Neural crest cell (in vitro differentiated cells): ENCODE measurements around the gene MIGA1. TPM values are rescaled to one million over a fixed set of nuclear protein-coding genes. Genes with fewer than 3 reads are reported as not detected.
"Not testable (repeated sequence)": the region's sequence is repeated elsewhere in the genome, so short reads cannot be mapped to it uniquely, and the experiment has no call there.

ENCODE experiments used
- DNase-seq: peaks from one replicate; pipeline ENCODE4 v3.0.0; 2021; ENCODE audit warnings: low read depth, mixed read lengths, low spot score
- H3K27ac Mint-ChIP-seq: one replicate; pipeline ENCODE4 v1.8.0; 2021; ENCODE audit warnings: mild to moderate bottlenecking, mixed read lengths; ENCODE audit not compliant: unreplicated experiment
- H3K27me3 Mint-ChIP-seq: 2 replicates; pipeline ENCODE4 v1.8.0; 2021; ENCODE audit warnings: low read depth, mild to moderate bottlenecking, mixed read lengths
- H3K36me3 Mint-ChIP-seq: 2 replicates; pipeline ENCODE4 v1.8.0; 2021; ENCODE audit warnings: low read depth, mild to moderate bottlenecking, mixed read lengths
- H3K4me1 Mint-ChIP-seq: 2 replicates; pipeline ENCODE4 v1.8.0; 2021; ENCODE audit warnings: mixed read lengths
- H3K4me3 Mint-ChIP-seq: one replicate; pipeline ENCODE4 v1.8.0; 2021; ENCODE audit warnings: mild to moderate bottlenecking, mixed read lengths
- H3K9me3 Mint-ChIP-seq: 2 replicates; pipeline ENCODE4 v1.8.0; 2021; ENCODE audit warnings: mixed read lengths
- total RNA-seq: library from RNA; stranded (reverse); gene quantifications from 2 replicates; pipeline ENCODE4 v1.2.1, GENCODE V29; 2021
- TF ChIP-seq, protein P1 (sequence below): fragments of 200-600 bp; sonication (generic); conservative IDR thresholded peaks from 2 replicates; pipeline ENCODE4 v1.5.0; 2021; ENCODE audit warnings: antibody characterized with exemption, mild to moderate bottlenecking

MIGA1 gene
- total RNA-seq, 1 donor from 2014 or later: 6.2 TPM

DNA sequence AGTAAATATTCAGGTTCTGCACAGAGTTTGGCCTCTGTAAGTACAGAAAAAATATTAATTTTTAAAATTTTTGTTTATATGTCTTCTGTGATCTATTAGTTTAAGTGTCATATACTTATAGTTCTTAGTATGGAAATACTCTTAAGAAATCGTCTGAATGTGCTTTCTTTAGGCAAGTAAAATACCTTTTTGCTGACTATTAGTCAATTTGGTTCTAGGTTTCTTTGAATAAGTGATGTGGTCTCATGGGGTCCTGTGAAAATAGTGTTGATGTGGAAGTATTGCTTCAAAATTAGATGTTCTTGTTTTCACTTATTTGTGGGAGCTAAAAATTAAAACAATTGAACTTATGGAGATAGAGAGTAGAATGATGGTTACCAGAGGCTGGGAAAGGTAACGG, 23.9 kb downstream of the MIGA1 start:
- TF ChIP-seq, protein P1, sequence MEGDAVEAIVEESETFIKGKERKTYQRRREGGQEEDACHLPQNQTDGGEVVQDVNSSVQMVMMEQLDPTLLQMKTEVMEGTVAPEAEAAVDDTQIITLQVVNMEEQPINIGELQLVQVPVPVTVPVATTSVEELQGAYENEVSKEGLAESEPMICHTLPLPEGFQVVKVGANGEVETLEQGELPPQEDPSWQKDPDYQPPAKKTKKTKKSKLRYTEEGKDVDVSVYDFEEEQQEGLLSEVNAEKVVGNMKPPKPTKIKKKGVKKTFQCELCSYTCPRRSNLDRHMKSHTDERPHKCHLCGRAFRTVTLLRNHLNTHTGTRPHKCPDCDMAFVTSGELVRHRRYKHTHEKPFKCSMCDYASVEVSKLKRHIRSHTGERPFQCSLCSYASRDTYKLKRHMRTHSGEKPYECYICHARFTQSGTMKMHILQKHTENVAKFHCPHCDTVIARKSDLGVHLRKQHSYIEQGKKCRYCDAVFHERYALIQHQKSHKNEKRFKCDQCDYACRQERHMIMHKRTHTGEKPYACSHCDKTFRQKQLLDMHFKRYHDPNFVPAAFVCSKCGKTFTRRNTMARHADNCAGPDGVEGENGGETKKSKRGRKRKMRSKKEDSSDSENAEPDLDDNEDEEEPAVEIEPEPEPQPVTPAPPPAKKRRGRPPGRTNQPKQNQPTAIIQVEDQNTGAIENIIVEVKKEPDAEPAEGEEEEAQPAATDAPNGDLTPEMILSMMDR: no peak
- peaks cover 8% of the 10 kb centered on the region for H3K36me3 Mint-ChIP-seq
- H3K4me3 Mint-ChIP-seq: no peak overlapping the region
- H3K27me3 Mint-ChIP-seq: no peaks in the 10 kb centered on the region
- H3K4me1 Mint-ChIP-seq: peaks cover 9% of the 10 kb centered on the region
- H3K27ac Mint-ChIP-seq: no peak overlapping the region
- DNase-seq: no peak
- no peaks in the 10 kb centered on the region for H3K9me3 Mint-ChIP-seq

DNA sequence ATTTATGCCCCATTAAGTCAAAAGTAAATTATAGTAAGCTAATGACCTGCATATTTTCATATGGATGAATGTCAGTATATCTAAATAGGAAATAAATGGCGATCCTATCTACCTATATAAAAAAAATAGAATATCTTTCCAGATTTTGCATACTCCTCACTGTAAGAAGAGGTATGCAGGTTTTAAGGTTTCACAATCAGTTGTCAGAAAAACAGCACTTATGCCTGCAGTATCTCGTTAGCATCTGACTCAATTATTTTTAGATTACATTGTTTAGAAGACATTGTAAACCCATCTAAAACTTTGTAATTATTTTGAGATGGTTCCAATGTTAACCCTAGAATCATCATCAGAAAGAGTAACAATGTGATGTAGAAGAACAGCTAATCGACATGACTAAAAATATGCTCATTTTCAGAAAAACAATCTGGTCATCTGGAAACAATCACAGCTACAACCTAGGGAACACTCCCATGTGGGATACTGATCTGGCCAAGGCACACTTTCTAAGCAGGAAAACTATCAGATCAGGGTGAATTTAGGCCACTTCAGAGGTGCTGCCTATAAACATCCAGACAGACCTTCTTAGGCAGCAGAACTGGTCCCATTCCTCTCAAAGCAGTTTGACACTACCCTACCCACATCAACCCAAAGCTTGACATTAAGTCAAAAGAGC, 30.5 kb downstream of the MIGA1 start:
- H3K4me3 Mint-ChIP-seq, H3K27ac Mint-ChIP-seq: not testable (repeated sequence)

DNA sequence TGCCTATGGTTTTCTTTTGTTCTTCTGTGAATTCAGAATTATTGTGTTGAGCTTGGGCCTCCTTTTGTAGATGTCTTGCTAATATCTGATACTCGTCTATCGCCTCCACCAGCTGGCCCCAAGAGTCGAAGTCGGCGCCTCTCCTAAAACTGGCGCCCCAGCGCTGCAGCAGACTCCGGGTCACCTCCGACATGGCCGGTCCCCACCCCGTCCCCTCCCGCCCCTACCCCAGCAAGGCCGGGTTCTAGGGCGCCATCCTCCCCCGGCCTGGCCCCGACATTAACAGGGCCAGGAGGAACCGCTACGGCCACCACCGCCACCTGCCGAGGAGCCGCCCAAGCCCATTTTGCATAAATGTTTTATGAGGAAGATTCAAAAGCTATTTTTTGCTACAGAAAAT, 32.1 kb downstream of the MIGA1 start:
- H3K36me3 Mint-ChIP-seq, H3K27me3 Mint-ChIP-seq, H3K9me3 Mint-ChIP-seq, H3K4me1 Mint-ChIP-seq, H3K4me3 Mint-ChIP-seq, H3K27ac Mint-ChIP-seq, DNase-seq: not testable (repeated sequence)

More for the DNA sequence above, 30.5 kb downstream of the MIGA1 start:
- H3K27me3 Mint-ChIP-seq, H3K4me1 Mint-ChIP-seq, H3K9me3 Mint-ChIP-seq, DNase-seq: not testable (repeated sequence)
- peaks cover 10% of the 10 kb centered on the region for H3K36me3 Mint-ChIP-seq

DNA sequence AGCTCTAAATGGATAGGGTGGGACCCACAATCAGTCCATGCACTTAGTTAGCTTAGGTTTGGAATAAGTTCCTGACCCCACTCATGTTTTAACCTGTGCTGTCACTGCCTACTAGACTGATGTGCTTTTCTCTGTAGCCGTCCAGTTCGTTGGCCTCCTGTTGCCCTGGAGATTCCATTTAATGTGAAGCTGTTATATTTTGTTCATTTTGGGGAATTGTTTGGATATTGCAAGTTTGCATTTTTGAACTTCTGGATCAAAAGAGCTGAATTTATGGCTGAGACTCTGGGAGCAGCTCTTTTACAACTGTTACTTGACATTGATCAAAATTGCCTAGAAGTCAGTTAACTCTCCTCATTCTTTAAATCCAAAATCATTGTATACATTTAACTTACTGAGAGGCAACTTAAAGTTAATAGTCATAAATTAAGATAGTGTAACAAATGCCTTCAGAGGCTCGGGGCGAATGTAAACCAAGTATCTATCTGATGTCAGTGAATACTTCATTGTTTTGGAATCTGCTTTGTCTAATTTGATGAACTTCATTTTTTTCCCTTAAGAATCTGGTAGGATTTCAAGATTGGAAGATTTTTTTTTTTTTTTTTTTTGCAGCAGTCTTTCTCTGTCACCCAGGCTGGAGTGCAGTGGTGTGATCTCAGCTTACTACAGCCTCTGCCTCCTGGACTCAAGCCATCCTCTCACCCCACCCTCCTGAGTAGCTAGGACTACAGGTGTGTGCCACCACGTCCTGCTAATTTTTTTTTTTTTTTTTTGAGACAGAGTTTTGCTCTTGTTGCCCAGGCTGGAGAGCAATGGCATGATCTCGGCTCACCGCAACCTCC, 38.1 kb downstream of the MIGA1 start:
- TF ChIP-seq, protein P1: no peak
- Mint-ChIP-seq H3K27me3 (no peaks in the 10 kb centered on the region), H3K36me3 (peaks cover 12% of the 10 kb centered on the region), H3K4me1 (no peaks in the 10 kb centered on the region), H3K27ac (no peak overlapping the region), H3K4me3 (no peak overlapping the region), H3K9me3 (no peaks in the 10 kb centered on the region)
- DNase-seq: no peak

- no peak for DNase-seq
- Mint-ChIP-seq H3K4me1 (no peaks in the 10 kb centered on the region), H3K36me3 (peaks cover 9% of the 10 kb centered on the region), H3K4me3 (no peak overlapping the region), H3K27me3 (no peaks in the 10 kb centered on the region), H3K27ac (no peak overlapping the region), H3K9me3 (no peaks in the 10 kb centered on the region)
- TF ChIP-seq, protein P1: no peak
Observed at GRCh38 chr1:77820121-77820520, 40.7 kb downstream of the MIGA1 start.

DNA sequence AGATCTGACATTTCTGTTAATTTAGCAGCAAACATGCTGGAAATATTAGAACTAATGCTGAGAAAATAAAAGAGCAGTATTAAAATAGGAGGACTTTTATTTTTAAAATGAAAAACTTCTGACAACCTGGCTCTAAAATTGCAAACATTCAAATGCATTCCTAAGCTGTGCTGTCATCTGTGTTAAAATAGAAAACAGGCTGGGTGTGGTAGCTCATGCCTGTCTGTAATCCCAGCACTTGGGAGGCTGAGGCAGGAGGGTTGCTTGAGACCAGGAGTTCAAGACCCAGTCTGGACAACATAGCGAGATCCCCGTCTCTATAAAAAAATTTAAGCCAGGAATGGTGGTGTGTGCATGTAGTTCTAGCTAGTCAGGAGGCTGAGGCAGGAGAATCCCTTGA, 44.6 kb downstream of the MIGA1 start:
- no peak overlapping the region for H3K27ac Mint-ChIP-seq
- H3K4me3 Mint-ChIP-seq: no peak overlapping the region
- TF ChIP-seq, protein P1: no peak

More for the DNA sequence above, 44.6 kb downstream of the MIGA1 start:
- Mint-ChIP-seq H3K9me3 (no peaks in the 10 kb centered on the region), H3K4me1 (no peaks in the 10 kb centered on the region), H3K27me3 (no peaks in the 10 kb centered on the region), H3K36me3 (peaks cover 3% of the 10 kb centered on the region)
- no peak for DNase-seq
